ENCODE data around the gene LRSAM1.

- TF ChIP-seq TAF1 (IDR thresholded peaks at IDR 0.05; ENCODE audit: borderline replicate concordance, insufficient read depth, low read length) (no peak), REST (IDR thresholded peaks at IDR 0.05; ENCODE audit: insufficient read depth in 1 of 2, low read depth in 2 of 2, low read length in 2 of 2) (no peak)
Observed at GRCh38 chr9:127495884-127496555, 44.7 kb downstream of the LRSAM1 start.
